GM12801 (cell line): ENCODE data around the gene SLC4A3.

Experiments
- CTCF ChIP-seq: IDR thresholded peaks from one replicate; pipeline ENCODE4 v1.5.1; 2011; ENCODE audit warnings: control low read depth; ENCODE audit not compliant: insufficient read length; ENCODE audit errors: extremely low read depth

The SLC4A3 gene

GRCh38 chr2:219648963-219649362, 21.5 kb downstream of the SLC4A3 start:
- no peak for TF ChIP-seq CTCF

DNA sequence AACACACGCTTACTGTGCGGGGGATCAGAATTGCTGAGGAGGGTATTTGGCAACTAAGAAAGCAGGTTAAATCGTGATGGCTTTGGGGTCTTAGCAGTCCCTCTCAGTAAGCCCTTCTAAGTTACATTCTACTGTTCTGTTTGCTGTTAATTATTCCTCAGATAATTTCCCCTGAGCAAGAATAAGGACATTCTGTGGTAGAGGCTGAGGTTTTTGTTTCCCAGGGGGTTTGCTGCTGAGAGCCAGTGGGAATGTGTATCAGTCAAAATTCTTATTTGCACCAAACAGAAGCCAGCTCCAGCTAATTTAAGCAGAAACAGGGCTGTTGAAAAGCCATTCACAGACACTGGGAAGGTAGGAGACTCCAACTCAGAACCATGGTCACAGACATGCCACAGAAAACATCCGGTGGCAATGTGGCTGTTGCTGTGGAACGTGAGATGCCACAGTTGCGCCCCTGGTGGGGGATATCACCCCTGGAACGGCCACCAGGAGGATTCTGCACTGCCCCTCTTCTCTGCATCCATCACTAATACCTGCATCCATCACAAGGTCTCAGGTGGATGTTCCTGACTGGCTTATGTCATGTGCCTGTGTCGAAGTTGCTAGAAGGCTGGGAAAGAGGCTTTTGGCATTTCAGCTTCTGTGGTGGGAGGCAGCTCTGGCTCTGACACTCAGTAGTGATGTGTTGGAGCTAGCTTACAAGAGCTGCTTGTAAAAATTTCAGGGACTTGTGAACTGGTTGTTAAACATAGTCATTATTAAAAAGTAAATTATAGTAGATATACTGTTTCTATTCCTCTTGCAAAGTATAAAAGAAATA, 23.2 kb downstream of the SLC4A3 start:
- no peak for TF ChIP-seq CTCF

GRCh38 chr2:219656526-219656925, 29.1 kb downstream of the SLC4A3 start:
- TF ChIP-seq CTCF: no peak

DNA sequence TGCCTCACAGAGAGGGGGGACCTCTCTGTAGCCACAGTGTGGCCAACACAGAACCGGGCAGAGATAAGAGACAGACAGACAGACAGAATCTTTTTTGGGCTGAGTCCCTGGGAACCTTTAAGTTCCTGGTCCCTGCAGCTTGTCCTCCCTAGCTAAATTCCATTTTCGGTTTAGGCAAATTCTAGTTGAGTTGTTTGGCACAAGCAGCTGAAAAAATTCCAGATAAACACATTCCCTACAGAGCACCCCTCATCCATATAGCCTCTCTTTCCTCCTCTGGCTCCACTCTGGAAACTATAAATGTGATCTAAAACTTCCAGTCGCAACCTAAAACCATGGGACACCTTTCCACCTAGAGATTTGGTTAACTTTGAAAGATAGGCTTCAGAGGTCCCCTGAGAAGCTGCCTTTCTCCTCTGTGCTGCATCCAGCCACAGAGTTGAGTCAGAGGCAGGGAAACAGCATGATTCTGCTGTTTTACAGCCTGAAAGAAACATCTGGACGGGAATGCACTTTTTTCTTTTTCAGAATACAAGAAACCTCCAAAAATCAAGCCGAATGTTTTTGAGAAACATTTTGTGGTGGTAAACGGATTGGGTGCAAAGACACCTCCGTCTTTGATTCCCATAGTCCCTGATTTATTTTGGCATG, 30.9 kb downstream of the SLC4A3 start:
- no peak for TF ChIP-seq CTCF

GRCh38 chr2:219658874-219659273, 31.4 kb downstream of the SLC4A3 start:
- no peak for TF ChIP-seq CTCF

- TF ChIP-seq CTCF: no peak
Observed at GRCh38 chr2:219661197-219661954, 33.9 kb downstream of the SLC4A3 start.

DNA sequence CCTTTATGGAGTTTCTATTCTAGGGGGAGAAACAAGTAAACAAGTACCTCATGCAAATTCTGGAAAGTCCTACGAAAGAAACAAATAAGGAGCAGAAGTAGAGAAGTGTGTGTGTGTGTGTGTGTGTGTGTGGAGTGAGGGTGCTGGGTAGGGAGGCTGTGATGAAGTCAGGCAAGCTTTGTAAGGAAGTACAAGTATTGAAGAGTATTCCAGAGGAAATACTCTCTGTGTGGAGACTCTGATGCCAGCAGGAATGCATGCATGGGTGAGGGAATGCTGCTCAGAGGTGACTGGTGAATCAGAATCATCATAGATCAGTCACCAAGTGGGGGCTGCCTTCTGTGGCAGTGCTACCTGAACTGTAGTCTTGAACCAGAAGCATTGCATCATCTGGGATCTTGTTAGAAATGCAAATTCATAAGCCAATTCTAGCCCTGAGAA, 34.5 kb downstream of the SLC4A3 start:
- TF ChIP-seq CTCF: no peak
